ENCODE data around the gene MAP3K19. TPM values are rescaled to one million over a fixed set of nuclear protein-coding genes. Genes with fewer than 3 reads are reported as not detected.
A peak's percentile ranks its signal among the peaks of the same experiment; 100 is the strongest.

The MAP3K19 gene
- total and polyA plus RNA-seq, 2 experiments from 2014 or later, result not detected

DNA sequence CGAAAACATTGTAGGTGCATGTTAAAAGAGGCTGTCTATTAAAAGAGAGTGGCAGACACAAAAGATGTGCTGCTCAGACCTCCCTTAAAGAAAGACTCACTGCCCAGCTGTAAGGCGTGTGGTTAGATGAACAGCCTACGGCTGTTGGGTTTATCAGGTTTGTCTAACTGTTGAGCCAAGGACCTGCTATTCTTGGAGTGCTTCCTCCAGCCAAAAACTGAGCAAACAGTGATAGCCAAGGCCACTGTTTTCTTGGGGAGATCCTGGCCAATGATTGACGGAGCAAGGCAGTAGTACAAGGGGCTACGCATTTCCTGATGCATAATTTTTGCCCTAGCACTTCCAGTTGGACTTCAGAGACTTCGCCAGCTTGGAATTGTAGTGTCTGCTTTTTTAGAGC is 3.4 kb upstream of the MAP3K19 start:
- no peak for ATAC-seq

DNA sequence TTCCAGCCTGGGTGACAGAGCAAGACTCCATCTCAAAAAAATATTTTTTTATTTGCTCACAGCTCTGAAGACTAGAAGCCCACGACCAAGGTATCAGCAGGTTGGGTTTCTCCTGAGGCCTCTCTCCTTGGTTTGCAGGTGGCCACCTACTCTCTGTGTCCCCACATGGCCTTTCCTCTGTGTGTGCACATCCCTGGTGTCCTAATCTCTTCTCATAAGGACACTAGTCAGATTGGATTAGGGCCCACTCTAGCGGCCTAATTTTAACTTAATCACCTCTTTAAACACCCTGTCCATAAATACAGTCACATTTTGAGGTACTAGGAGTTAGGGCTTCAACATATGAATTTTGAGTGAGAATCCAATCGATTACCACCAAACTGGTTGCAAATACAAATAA is 2.9 kb upstream of the MAP3K19 start:
- peaks cover 29% of the 10 kb centered on the region for H3K79me2 ChIP-seq (replicated peaks; ENCODE audit: insufficient read depth)
- peaks cover 9% of the 10 kb centered on the region for H3K36me3 Mint-ChIP-seq (ENCODE audit: low read depth)
- H3K9me2 ChIP-seq (ENCODE audit: insufficient read depth), result no peaks in the 10 kb centered on the region
- H3K36me3 ChIP-seq (ENCODE audit: insufficient read depth), result no peaks in the 10 kb centered on the region
- peaks cover 6% of the 10 kb centered on the region for H3K4me1 ChIP-seq (ENCODE audit: insufficient read depth)
- H3K9me3 Mint-ChIP-seq, result no peaks in the 10 kb centered on the region
- H4K20me1 ChIP-seq (replicated peaks; ENCODE audit: insufficient read depth), result peaks cover 11% of the 10 kb centered on the region
- ATAC-seq (no peak), DNase-seq (ENCODE audit: low spot score) (no peak)
- peaks cover 2% of the 10 kb centered on the region for H3K27me3 Mint-ChIP-seq (ENCODE audit: insufficient read depth, low read depth, poor library complexity)
- no peak overlapping the region for H3K27ac ChIP-seq (ENCODE audit: low read depth)
- H3K4me1 Mint-ChIP-seq, result peaks cover 11% of the 10 kb centered on the region
- H3K27ac Mint-ChIP-seq, result no peak overlapping the region
- H3K4me3 ChIP-seq, result no peak overlapping the region
- no peaks in the 10 kb centered on the region for H3F3A ChIP-seq (replicated peaks; ENCODE audit: low read depth)
- no peaks in the 10 kb centered on the region for H3K27me3 ChIP-seq (ENCODE audit: insufficient read depth)
- H3K4me2 ChIP-seq, result no peak overlapping the region
- peak overlapping the region; percentile 88 for H2AFZ ChIP-seq
- H3K4me3 Mint-ChIP-seq, result no peak overlapping the region
- TF ChIP-seq POLR2AphosphoS5 (IDR thresholded peaks at IDR 0.05; ENCODE audit: low read depth) (no peak), STAT1 (IDR thresholded peaks at IDR 0.05; ENCODE audit: unreplicated experiment) (no peak), EZH2 (IDR thresholded peaks at IDR 0.05; ENCODE audit: low read depth, unreplicated experiment) (no peak), EZH2phosphoT487 (IDR thresholded peaks at IDR 0.05; ENCODE audit: unreplicated experiment) (no peak), ZNF114 (CRISPR knock-in tag; IDR thresholded peaks at IDR 0.05) (no peak), CREB1 (CRISPR knock-in tag; IDR thresholded peaks at IDR 0.05; ENCODE audit: low read depth) (no peak)
- TF ChIP-seq, protein P1, sequence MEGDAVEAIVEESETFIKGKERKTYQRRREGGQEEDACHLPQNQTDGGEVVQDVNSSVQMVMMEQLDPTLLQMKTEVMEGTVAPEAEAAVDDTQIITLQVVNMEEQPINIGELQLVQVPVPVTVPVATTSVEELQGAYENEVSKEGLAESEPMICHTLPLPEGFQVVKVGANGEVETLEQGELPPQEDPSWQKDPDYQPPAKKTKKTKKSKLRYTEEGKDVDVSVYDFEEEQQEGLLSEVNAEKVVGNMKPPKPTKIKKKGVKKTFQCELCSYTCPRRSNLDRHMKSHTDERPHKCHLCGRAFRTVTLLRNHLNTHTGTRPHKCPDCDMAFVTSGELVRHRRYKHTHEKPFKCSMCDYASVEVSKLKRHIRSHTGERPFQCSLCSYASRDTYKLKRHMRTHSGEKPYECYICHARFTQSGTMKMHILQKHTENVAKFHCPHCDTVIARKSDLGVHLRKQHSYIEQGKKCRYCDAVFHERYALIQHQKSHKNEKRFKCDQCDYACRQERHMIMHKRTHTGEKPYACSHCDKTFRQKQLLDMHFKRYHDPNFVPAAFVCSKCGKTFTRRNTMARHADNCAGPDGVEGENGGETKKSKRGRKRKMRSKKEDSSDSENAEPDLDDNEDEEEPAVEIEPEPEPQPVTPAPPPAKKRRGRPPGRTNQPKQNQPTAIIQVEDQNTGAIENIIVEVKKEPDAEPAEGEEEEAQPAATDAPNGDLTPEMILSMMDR (conservative IDR thresholded peaks at IDR 0.05; ENCODE audit: low read depth in 2 of 2), result no peak

More for the DNA sequence above, 3.4 kb upstream of the MAP3K19 start:
- Histone ChIP-seq H3K36me3 (ENCODE audit: insufficient read depth) (no peaks in the 10 kb centered on the region), H3K27ac (ENCODE audit: low read depth) (no peak overlapping the region), H4K20me1 (replicated peaks; ENCODE audit: insufficient read depth) (peaks cover 11% of the 10 kb centered on the region), H3K27me3 (ENCODE audit: insufficient read depth) (no peaks in the 10 kb centered on the region), H3K4me1 (ENCODE audit: insufficient read depth) (peaks cover 6% of the 10 kb centered on the region), H3F3A (replicated peaks; ENCODE audit: low read depth) (no peaks in the 10 kb centered on the region), H2AFZ (peak overlapping the region; percentile 88), H3K79me2 (replicated peaks; ENCODE audit: insufficient read depth) (peaks cover 35% of the 10 kb centered on the region), H3K9me2 (ENCODE audit: insufficient read depth) (no peaks in the 10 kb centered on the region), H3K4me2 (no peak overlapping the region), H3K4me3 (no peak overlapping the region)
- Mint-ChIP-seq H3K27ac (peak overlapping the region; percentile 60; the same call in 1 of the 2 replicates), H3K27me3 (ENCODE audit: insufficient read depth, low read depth, poor library complexity) (peaks cover 2% of the 10 kb centered on the region), H3K9me3 (no peaks in the 10 kb centered on the region), H3K4me3 (no peak overlapping the region), H3K36me3 (ENCODE audit: low read depth) (peaks cover 12% of the 10 kb centered on the region), H3K4me1 (peaks cover 11% of the 10 kb centered on the region)
- TF ChIP-seq JUNB (IDR thresholded peaks at IDR 0.05; ENCODE audit: unreplicated experiment) (no peak), EZH2 (IDR thresholded peaks at IDR 0.05; ENCODE audit: low read depth, unreplicated experiment) (no peak), ZNF114 (CRISPR knock-in tag; IDR thresholded peaks at IDR 0.05) (no peak), NANOG (IDR thresholded peaks at IDR 0.05; ENCODE audit: borderline replicate concordance) (no peak), EZH2phosphoT487 (IDR thresholded peaks at IDR 0.05; ENCODE audit: unreplicated experiment) (no peak)
- TF ChIP-seq, protein P2, sequence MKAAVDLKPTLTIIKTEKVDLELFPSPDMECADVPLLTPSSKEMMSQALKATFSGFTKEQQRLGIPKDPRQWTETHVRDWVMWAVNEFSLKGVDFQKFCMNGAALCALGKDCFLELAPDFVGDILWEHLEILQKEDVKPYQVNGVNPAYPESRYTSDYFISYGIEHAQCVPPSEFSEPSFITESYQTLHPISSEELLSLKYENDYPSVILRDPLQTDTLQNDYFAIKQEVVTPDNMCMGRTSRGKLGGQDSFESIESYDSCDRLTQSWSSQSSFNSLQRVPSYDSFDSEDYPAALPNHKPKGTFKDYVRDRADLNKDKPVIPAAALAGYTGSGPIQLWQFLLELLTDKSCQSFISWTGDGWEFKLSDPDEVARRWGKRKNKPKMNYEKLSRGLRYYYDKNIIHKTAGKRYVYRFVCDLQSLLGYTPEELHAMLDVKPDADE (IDR thresholded peaks at IDR 0.05), result no peak
- TF ChIP-seq, protein P1 (conservative IDR thresholded peaks at IDR 0.05; ENCODE audit: low read depth in 2 of 2), result no peak
- no peak for DNase-seq (ENCODE audit: low spot score)

All from GM23338 (cell line).